ENCODE measurements around the gene IFFO2.

DNA sequence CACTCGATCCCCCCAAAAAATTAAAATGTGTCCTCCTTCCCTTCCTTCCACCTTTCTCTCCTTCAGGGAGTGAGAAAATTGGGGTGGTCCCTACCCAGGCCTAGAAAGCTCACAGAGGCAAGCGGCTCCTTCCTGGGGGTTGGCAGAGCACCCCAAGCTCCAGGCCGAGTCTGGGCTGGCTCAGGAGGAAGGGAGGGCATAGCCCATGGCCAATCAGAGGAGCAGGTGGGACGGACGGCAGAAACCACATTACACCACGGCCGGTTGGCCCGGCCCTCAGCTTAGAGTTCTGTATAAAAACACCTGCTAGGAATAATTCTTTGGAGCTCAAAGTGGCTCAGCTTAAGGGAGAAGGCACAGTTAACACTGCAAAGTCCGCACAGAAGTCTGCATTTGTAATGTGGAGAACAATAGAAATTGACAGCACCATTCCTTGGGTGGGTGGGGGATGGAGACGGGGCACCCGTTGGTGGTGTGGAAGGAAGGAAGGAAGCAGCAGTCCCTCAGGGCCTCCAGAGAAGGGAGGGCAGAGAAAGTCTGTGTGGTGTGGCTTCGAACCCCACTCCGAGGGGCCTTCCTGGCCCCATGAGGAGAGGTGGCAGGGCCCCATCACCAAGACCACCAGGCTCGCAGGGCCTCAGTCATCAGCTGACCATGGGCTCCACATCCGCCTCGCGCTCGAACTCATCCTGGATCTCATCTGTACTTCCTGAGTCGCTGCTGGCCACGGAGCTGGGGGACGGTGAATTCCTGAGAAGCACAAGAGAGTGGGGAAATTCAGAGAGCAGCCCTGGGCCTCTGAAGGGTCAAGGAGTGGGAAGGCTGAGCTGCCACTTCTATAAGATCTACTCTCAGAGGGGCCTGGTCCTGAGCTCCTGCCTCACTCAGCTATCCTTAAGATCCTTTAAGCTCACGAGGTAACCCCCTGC lies 48.3 kb downstream of the IFFO2 start:
- no peak for TF ChIP-seq POLR2A (IDR thresholded peaks at IDR 0.05)
- TF ChIP-seq, protein P1, sequence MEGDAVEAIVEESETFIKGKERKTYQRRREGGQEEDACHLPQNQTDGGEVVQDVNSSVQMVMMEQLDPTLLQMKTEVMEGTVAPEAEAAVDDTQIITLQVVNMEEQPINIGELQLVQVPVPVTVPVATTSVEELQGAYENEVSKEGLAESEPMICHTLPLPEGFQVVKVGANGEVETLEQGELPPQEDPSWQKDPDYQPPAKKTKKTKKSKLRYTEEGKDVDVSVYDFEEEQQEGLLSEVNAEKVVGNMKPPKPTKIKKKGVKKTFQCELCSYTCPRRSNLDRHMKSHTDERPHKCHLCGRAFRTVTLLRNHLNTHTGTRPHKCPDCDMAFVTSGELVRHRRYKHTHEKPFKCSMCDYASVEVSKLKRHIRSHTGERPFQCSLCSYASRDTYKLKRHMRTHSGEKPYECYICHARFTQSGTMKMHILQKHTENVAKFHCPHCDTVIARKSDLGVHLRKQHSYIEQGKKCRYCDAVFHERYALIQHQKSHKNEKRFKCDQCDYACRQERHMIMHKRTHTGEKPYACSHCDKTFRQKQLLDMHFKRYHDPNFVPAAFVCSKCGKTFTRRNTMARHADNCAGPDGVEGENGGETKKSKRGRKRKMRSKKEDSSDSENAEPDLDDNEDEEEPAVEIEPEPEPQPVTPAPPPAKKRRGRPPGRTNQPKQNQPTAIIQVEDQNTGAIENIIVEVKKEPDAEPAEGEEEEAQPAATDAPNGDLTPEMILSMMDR (IDR thresholded peaks at IDR 0.05) = no peak

Measured in transverse colon (tissue), 3 donors.